Endothelial cell of hepatic sinusoid (primary cell): ENCODE measurements around the gene PCDHGA4.
"Not testable (repeated sequence)": the region's sequence is repeated elsewhere in the genome, so short reads cannot be mapped to it uniquely, and the experiment has no call there.

Source experiments
- in situ Hi-C: cut with HindIII; loops from 2 replicates; pipeline ENCODE4 v1.10.0; 2017; ENCODE audit warnings: low sequenced_read_pairs

The PCDHGA4 gene

GRCh38 chr5:141382469-141383294 lies 27.9 kb downstream of the PCDHGA4 start, which contains the start of gene PCDHGA7:
Gene PCDHGA7, plus strand, starts transcription at chr5:141382742. Its CDS starts 158 bp downstream, at chr5:141382900.
- in situ Hi-C loops = no loop called here

GRCh38 chr5:141383345-141383744 lies 28.5 kb downstream of the PCDHGA4 start:
- in situ Hi-C loops = no loop called here

- in situ Hi-C loops = no loop called here
These were observed 29.8 kb downstream of the PCDHGA4 start for GRCh38 chr5:141384471-141385267.

GRCh38 chr5:141387557-141388311 lies 32.9 kb downstream of the PCDHGA4 start, which contains the start of gene PCDHGB4:
Gene PCDHGB4, plus strand, starts transcription at chr5:141387698. Its CDS starts 187 bp downstream, at chr5:141387885.
- in situ Hi-C loops = not testable (repeated sequence)

- in situ Hi-C loops = no loop called here
These were observed 33.8 kb downstream of the PCDHGA4 start for GRCh38 chr5:141388661-141389060.

- in situ Hi-C loops = loop anchor here (5.0 kb wide), 1 partner anchor 62 kb away; no protein-coding TSS in a partner anchor
These were observed 34.6 kb downstream of the PCDHGA4 start for GRCh38 chr5:141389153-141390042.

- in situ Hi-C loops = loop anchor here (5.0 kb wide), 1 partner anchor 65 kb away; no protein-coding TSS in a partner anchor
These were observed 37.8 kb downstream of the PCDHGA4 start, which contains the start of gene PCDHGA8 for GRCh38 chr5:141392429-141393198. Gene PCDHGA8, plus strand, starts transcription at chr5:141392633. Its CDS starts 181 bp downstream, at chr5:141392814.

- in situ Hi-C loops = loop anchor here (5.0 kb wide), 1 partner anchor 66 kb away; no protein-coding TSS in a partner anchor
These were observed 38.4 kb downstream of the PCDHGA4 start for GRCh38 chr5:141393267-141393666.

GRCh38 chr5:141394401-141395187 lies 39.8 kb downstream of the PCDHGA4 start:
- in situ Hi-C loops = loop anchor here (5.0 kb wide), 1 partner anchor 67 kb away; no protein-coding TSS in a partner anchor

GRCh38 chr5:141397756-141398551 lies 43.1 kb downstream of the PCDHGA4 start, which contains the start of gene PCDHGB5:
Gene PCDHGB5, plus strand, starts transcription at chr5:141397947. Its CDS starts 181 bp downstream, at chr5:141398128.
- in situ Hi-C loops = not testable (repeated sequence)

GRCh38 chr5:141398608-141399007 lies 43.8 kb downstream of the PCDHGA4 start:
- in situ Hi-C loops = no loop called here

GRCh38 chr5:141399555-141400258 lies 44.9 kb downstream of the PCDHGA4 start:
- in situ Hi-C loops = no loop called here

GRCh38 chr5:141402553-141403243 lies 47.9 kb downstream of the PCDHGA4 start, which contains the start of gene PCDHGA9:
Gene PCDHGA9, plus strand, starts transcription at chr5:141402778. Its CDS starts 175 bp downstream, at chr5:141402953.
- in situ Hi-C loops = no loop called here

- in situ Hi-C loops = no loop called here
These were observed 48.6 kb downstream of the PCDHGA4 start for GRCh38 chr5:141403387-141403786.
